HEK293T (cell line): ENCODE results near the gene XPR1.
"Not testable (repeated sequence)": the region's sequence is repeated elsewhere in the genome, so short reads cannot be mapped to it uniquely, and the experiment has no call there.

Experiments
- CTCF ChIA-PET: fragments of 350-600 bp; formaldehyde crosslinking; extraction: SDS; loops from one replicate; lab custom pipeline; 2021; ENCODE audit warnings: antibody characterized with exemption, inconsistent platforms; lab: Yijun Ruan, JAX
- POLR2A ChIA-PET: fragments of 350-600 bp; formaldehyde crosslinking; extraction: SDS; loops from one replicate; lab custom pipeline; 2020; ENCODE audit warnings: antibody characterized with exemption, inconsistent platforms; lab: Yijun Ruan, JAX
- DNase-seq: peaks from one replicate; pipeline ENCODE4 v3.0.0; 2012; ENCODE audit warnings: mixed read lengths; ENCODE audit errors: extremely low spot score
- ARNT ChIP-seq: fragments of 450-650 bp; IDR thresholded peaks from 2 replicates; pipeline ENCODE4 v1.6.1; 2017; ENCODE audit warnings: mild to moderate bottlenecking
- BHLHE40 ChIP-seq: fragments of 450-650 bp; IDR thresholded peaks from 2 replicates; pipeline ENCODE4 v1.6.1; 2016; ENCODE audit warnings: mild to moderate bottlenecking, moderate library complexity, borderline replicate concordance
- CTBP1 ChIP-seq: fragments of 450-650 bp; IDR thresholded peaks from 2 replicates; pipeline ENCODE4 v1.6.1; 2016; ENCODE audit warnings: borderline replicate concordance
- ELF4 ChIP-seq: fragments of 450-650 bp; IDR thresholded peaks from 2 replicates; pipeline ENCODE4 v1.6.1; 2017; ENCODE audit warnings: antibody characterized with exemption
- FOXA1 ChIP-seq: fragments of 450-650 bp; IDR thresholded peaks from 2 replicates; pipeline ENCODE4 v1.6.1; 2016; ENCODE audit warnings: mild to moderate bottlenecking
- FOXK2 ChIP-seq: fragments of 450-650 bp; IDR thresholded peaks from 2 replicates; pipeline ENCODE4 v1.6.1; 2016; ENCODE audit warnings: mild to moderate bottlenecking
- FOXM1 ChIP-seq: fragments of 450-650 bp; IDR thresholded peaks from 2 replicates; pipeline ENCODE4 v1.6.1; 2017; ENCODE audit warnings: mild to moderate bottlenecking, borderline replicate concordance
- HDGF ChIP-seq: fragments of 450-650 bp; IDR thresholded peaks from 2 replicates; pipeline ENCODE4 v1.6.1; 2017; ENCODE audit warnings: antibody characterized with exemption, borderline replicate concordance
- L3MBTL2 ChIP-seq: fragments of 450-650 bp; conservative IDR thresholded peaks from 2 replicates; pipeline ENCODE4 v1.6.1; 2016; ENCODE audit warnings: mild to moderate bottlenecking
- LEF1 ChIP-seq: fragments of 450-650 bp; IDR thresholded peaks from 2 replicates; pipeline ENCODE4 v1.6.1; 2017; ENCODE audit warnings: mild to moderate bottlenecking, borderline replicate concordance
- NFRKB ChIP-seq: fragments of 450-650 bp; IDR thresholded peaks from 2 replicates; pipeline ENCODE4 v1.6.1; 2016; ENCODE audit warnings: mild to moderate bottlenecking, moderate library complexity
- SP1 ChIP-seq: fragments of 450-650 bp; IDR thresholded peaks from 2 replicates; pipeline ENCODE4 v1.6.1; 2017
- SUZ12 ChIP-seq: fragments of 450-650 bp; IDR thresholded peaks from 2 replicates; pipeline ENCODE4 v1.6.1; 2016; ENCODE audit warnings: mild to moderate bottlenecking
- TARDBP ChIP-seq: fragments of 450-650 bp; IDR thresholded peaks from 2 replicates; pipeline ENCODE4 v1.6.1; 2016
- ZNF384 ChIP-seq: fragments of 450-650 bp; IDR thresholded peaks from 2 replicates; pipeline ENCODE4 v1.6.1; 2016
- TF ChIP-seq, protein P1 (sequence below): fragments of 450-650 bp; IDR thresholded peaks from 2 replicates; pipeline ENCODE4 v1.6.1; 2016

XPR1 gene

DNA sequence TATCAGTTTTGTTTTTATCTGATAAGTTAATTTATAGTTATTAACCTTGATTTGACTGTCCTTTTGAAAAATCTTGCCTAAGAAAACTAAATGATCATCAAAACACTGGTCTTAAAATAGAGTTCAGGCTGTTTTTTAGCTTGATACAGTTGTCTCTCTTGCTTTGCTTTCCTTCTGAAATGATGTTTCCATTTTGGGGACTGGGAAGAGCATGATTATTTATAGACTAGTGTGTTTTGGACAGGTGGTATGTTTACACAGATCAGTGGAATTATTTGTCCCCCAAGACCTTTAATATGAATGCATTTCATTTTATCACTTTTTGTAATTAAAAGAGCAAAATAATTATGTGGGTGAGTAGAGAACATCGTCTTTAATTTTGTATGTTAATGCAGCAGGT, 90.8 kb downstream of the XPR1 start:
- POLR2A ChIA-PET = no interaction called here
- no peak for DNase-seq
- CTCF ChIA-PET = no interaction called here
- TF ChIP-seq SUZ12 = no peak
- TF ChIP-seq, protein P1, sequence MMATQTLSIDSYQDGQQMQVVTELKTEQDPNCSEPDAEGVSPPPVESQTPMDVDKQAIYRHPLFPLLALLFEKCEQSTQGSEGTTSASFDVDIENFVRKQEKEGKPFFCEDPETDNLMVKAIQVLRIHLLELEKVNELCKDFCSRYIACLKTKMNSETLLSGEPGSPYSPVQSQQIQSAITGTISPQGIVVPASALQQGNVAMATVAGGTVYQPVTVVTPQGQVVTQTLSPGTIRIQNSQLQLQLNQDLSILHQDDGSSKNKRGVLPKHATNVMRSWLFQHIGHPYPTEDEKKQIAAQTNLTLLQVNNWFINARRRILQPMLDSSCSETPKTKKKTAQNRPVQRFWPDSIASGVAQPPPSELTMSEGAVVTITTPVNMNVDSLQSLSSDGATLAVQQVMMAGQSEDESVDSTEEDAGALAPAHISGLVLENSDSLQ = no peak
- no peak for TF ChIP-seq ELF4
- no peak for TF ChIP-seq ARNT
- TF ChIP-seq TARDBP = no peak
- no peak for TF ChIP-seq HDGF
- TF ChIP-seq ZNF384 = no peak
- no peak for TF ChIP-seq FOXA1
- no peak for TF ChIP-seq NFRKB
- no peak for TF ChIP-seq FOXK2
- TF ChIP-seq FOXM1 = no peak
- no peak for TF ChIP-seq LEF1

DNA sequence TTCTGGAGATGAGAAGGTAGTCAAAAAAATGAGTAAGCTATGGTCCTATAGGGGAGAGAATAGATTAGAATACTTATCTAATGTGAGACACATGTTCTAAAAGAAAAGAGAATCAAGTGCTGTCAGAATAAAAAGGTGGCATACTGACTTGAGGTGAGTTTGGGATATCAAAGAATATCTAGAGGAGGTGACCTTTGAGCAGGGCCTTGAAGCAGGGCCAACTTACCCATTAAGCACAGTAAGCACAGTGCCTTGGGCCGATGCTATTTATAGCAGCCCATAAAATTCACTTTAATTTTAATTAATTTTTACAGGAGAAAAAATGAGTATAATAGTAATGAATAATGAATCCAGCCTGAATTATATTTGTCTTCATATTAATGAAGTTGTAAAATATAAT, 92.2 kb downstream of the XPR1 start:
- ChIA-PET CTCF (no interaction called here), POLR2A (no interaction called here)
- no peak for DNase-seq
- TF ChIP-seq ELF4 = no peak
- no peak for TF ChIP-seq ZNF384
- TF ChIP-seq SP1 = no peak
- TF ChIP-seq FOXK2 = no peak
- TF ChIP-seq FOXA1 = no peak
- no peak for TF ChIP-seq SUZ12
- TF ChIP-seq, protein P1 = no peak
- no peak for TF ChIP-seq TARDBP
- no peak for TF ChIP-seq BHLHE40
- no peak for TF ChIP-seq HDGF

DNA sequence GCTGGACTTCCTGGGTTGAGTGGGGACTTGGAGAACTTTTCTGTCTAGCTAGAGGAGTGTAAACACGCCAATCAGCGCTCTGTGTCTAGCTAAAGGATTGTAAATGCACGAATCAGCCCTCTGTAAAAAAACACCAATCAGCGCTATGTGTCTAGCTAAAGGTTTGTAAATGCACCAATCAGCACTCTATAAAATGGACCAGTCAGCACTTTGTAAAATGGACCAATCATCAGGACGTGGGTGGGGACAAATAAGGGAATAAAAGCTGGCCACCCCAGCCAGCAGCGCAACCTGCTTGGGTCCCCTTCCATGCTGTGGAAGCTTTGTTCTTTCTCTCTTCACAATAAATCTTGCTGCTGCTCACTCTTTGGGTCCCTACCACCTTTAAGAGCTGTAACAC, 94.2 kb downstream of the XPR1 start:
- DNase-seq, POLR2A ChIA-PET, CTCF ChIA-PET: not testable (repeated sequence)

DNA sequence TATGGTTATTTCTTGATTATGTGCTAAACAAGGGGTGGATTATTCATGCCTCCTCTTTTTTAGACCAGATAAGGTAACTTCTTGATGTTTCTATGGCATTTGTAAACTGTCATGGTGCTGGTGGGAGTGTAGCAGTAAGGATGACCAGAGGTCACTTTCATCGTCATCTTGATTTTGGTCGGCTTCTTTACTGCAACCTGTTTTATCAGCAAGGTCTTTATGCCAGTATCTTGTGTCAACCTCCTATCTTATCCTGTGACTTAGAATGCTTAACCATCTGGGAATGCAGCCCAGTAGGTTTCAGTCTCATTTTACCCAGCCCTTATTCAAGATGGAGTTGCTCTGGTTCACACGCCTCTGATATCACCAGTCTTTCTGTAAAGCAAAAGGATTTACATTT, 95.9 kb downstream of the XPR1 start:
- DNase-seq, POLR2A ChIA-PET, CTCF ChIA-PET: not testable (repeated sequence)

DNA sequence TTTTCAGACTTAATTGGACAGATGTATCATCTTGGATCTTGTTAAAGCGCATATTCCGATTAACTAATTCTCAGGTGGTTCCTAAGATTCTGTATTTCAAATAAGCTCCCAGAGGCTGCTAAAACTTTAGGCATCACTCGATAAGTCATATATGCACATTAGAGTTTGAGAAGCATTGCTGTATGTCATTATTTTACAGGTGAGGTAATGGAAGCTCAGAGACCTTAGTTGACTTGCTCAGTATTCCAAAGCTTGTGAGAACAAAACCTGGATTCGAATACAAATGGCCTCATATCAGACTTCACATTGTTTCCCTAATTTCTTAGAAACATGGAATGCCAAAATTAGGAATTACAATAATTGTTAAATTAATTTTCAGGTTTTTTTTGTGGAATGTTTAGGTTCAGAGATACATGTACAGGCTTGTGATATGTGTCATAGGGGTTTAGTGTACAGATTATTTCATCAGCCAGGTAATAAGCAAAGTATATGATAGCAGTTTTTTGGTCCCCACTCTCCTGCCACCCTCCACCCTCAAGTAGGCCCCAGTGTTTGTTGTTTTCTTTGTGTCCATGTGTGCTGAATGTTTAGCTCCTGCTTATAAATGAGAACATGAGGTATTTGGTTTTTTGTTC, 96.8 kb downstream of the XPR1 start:
- POLR2A ChIA-PET = no interaction called here
- DNase-seq = no peak
- no peak for TF ChIP-seq FOXM1
- CTCF ChIA-PET = no interaction called here

DNA sequence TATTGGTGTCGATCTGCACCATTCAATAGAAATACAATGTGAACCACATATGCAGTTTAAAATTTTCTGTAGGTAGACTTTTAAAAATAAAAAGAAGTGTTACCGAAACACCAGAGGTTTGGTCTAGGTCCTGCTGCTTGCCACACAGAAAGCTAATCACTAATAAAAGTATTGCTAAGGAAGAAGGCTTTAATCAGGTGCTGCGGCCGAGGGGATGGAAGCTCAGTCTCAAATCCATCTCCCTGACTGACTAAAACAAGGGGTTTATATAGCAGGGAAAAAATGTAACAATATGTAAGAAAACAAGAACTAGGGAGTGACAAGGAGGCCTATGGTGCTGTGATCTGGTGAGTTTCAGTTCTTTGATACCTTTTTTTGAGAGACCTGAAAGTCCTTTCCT, 99.3 kb downstream of the XPR1 start:
- ChIA-PET POLR2A (no interaction called here), CTCF (no interaction called here)
- TF ChIP-seq BHLHE40 (no peak), FOXA1 (no peak), L3MBTL2 (no peak)
- no peak for DNase-seq

DNA sequence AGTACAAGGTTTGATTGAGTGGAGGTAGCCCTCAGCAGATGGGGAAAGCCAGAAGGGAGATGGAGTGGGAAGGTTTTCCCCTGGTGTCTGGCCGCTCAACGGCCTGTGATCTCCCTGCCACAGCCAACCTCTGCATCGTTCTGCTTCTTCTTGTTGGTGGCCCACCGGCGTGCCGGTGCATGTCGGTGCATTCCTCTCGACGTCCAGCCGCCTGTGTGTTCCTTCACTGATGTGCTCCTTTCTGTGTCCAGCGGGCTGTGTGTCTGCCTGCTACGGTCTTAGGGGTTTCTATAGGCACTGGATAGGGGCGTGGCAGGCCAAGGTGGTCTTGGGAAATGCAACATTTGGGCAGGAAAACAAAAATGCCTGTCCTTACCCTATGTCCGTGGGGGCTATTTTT, 101.0 kb downstream of the XPR1 start:
- no peak for TF ChIP-seq ARNT
- TF ChIP-seq ZNF384 = no peak
- no peak for TF ChIP-seq L3MBTL2
- no peak for TF ChIP-seq LEF1
- TF ChIP-seq NFRKB = no peak
- TF ChIP-seq TARDBP = no peak
- TF ChIP-seq, protein P1 = no peak
- TF ChIP-seq BHLHE40 = no peak
- no peak for TF ChIP-seq FOXA1
- no peak for TF ChIP-seq CTBP1
- POLR2A ChIA-PET = no interaction called here
- no peak for DNase-seq
- CTCF ChIA-PET = no interaction called here

DNA sequence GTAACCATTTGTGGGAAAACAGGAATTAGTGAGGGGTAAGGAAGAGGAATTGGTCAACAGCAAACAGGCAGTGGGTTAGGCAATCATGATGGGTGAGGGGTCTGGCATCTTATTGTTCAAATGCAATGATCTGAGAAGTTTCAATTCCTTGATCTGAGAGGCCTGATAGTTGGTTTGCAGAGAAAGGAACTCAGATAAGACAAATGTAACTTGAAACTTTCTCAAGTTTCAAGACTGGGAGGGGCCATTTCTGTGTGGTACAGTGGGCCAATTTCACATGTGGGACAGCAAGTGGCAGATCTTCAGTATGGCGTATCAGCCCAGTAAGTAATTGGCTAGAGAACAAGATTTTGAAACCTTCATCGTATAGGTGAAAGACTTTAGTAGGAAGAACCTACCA, 102.5 kb downstream of the XPR1 start:
- no peak for TF ChIP-seq ELF4
- no peak for TF ChIP-seq FOXM1
- no peak for TF ChIP-seq NFRKB
- no peak for TF ChIP-seq ZNF384
- no peak for TF ChIP-seq SUZ12
- TF ChIP-seq LEF1 = no peak
- POLR2A ChIA-PET = no interaction called here
- CTCF ChIA-PET = no interaction called here
- no peak for DNase-seq
